HepG2 (cell line): ENCODE results near the gene GCNT2. TPM values are rescaled to one million over a fixed set of nuclear protein-coding genes. Genes with fewer than 3 reads are reported as not detected.

Experiments used
- ATAC-seq: fragments of 200-7000 bp; cut with Tn5 transposase; 3 replicates; pipeline ENCODE4 v1.9.1; 2020; ENCODE audit warnings: mild to moderate bottlenecking, moderate library complexity
- BruUV-seq: library from RNA; stranded (reverse); fragments of 400-500 nt; replicated peaks from 2 replicates; lab custom pipeline; 2021; lab: Mats Ljungman, UMichigan
- CTCF ChIA-PET: fragments of 300-600 bp; formaldehyde crosslinking; extraction: SDS; loops from one replicate; lab custom pipeline; 2021; ENCODE audit warnings: low total read pairs, inconsistent platforms, low intra/inter-chr PET ratio; lab: Yijun Ruan, JAX
- POLR2A ChIA-PET: fragments of 350-600 bp; sonication (Branson Sonifier 250); formaldehyde crosslinking; loops from one replicate; lab custom pipeline; 2020; ENCODE audit warnings: antibody characterized with exemption, inconsistent platforms; lab: Yijun Ruan, JAX
- DNase-seq: peaks from one replicate; pipeline ENCODE4 v3.0.0-alpha.2; 2015; ENCODE audit warnings: low spot score
- FAIRE-seq: peaks from 3 replicates; lab custom pipeline; 2011; peaks lifted over from hg19 to GRCh38; lab: Jason Lieb, UNC
- H2AFZ ChIP-seq: one replicate; pipeline ENCODE4 v1.6.1; 2011; ENCODE audit warnings: low read length, inconsistent platforms
- H3K27ac ChIP-seq: fragments of 300-600 bp; 3 replicates; pipeline ENCODE4 v1.8.0; 2011; ENCODE audit warnings: mixed run types, mild to moderate bottlenecking, mixed read lengths, low read length, inconsistent platforms; ENCODE audit not compliant: insufficient read depth; ENCODE audit errors: extremely low read length
- H3K27me3 ChIP-seq, 2 experiments: fragments of 200-600 bp in 1 of 2; 2 replicates in 1 of 2; 3 replicates in 1 of 2; pipeline versions ENCODE4 v1.6.0 to v1.8.0; 2011; ENCODE audit warnings: low read length in 2 of 2, mild to moderate bottlenecking in 2 of 2, moderate library complexity in 2 of 2, inconsistent platforms in 1 of 2; ENCODE audit not compliant: insufficient read depth in 2 of 2, control insufficient read depth in 1 of 2
- H3K36me3 ChIP-seq, 2 experiments: fragments of 200-600 bp in 1 of 2; replicated peaks in 1 of 2; 2 replicates in 1 of 2; 3 replicates in 1 of 2; pipeline versions ENCODE4 v1.5.1 to v1.8.0; 2011; ENCODE audit warnings: low read length in 2 of 2, inconsistent platforms in 1 of 2; ENCODE audit not compliant: insufficient read depth in 2 of 2, control insufficient read depth in 1 of 2
- H3K4me1 ChIP-seq: 2 replicates; pipeline ENCODE4 v1.5.1; 2012; ENCODE audit warnings: low read length, inconsistent platforms; ENCODE audit not compliant: insufficient read depth
- H3K4me2 ChIP-seq: 2 replicates; pipeline ENCODE4 v1.6.0; 2011; ENCODE audit warnings: low read depth, low read length, inconsistent platforms
- H3K4me3 ChIP-seq, 3 experiments: fragments of 200-600 bp in 1 of 3; sonication (generic), shearing (Covaris generic) in 1 of 3; replicated peaks in 1 of 3; 2 replicates each; pipeline ENCODE4 v1.5.1; 2011 to 2016; ENCODE audit warnings: low read length in 3 of 3, inconsistent platforms in 2 of 3, low read depth in 2 of 3, mild to moderate bottlenecking in 2 of 3, control low read depth in 1 of 3, mixed read lengths in 1 of 3; ENCODE audit not compliant: insufficient read depth in 1 of 3
- H3K79me2 ChIP-seq: one replicate; pipeline ENCODE4 v1.6.1; 2011; ENCODE audit warnings: low read length, inconsistent platforms; ENCODE audit not compliant: insufficient read depth
- H3K9ac ChIP-seq: 2 replicates; pipeline ENCODE4 v1.6.0; 2011; ENCODE audit warnings: mild to moderate bottlenecking, low read depth, low read length, inconsistent platforms; ENCODE audit not compliant: insufficient read depth
- H3K9me3 ChIP-seq: 2 replicates; pipeline ENCODE4 v1.5.1; 2012; ENCODE audit warnings: mild to moderate bottlenecking, low read length
- H4K20me1 ChIP-seq: 2 replicates; pipeline ENCODE4 v1.6.0; 2011; ENCODE audit warnings: inconsistent platforms, mild to moderate bottlenecking, low read length, moderate library complexity; ENCODE audit not compliant: insufficient read depth
- AFF4 ChIP-seq: sonication (generic); formaldehyde crosslinking; IDR thresholded peaks from 2 replicates; pipeline ENCODE4 v1.4.0; 2020; ENCODE audit warnings: missing genetic modification reagents
- ARID5B ChIP-seq: IDR thresholded peaks from 2 replicates; pipeline ENCODE4 v1.4.0; 2020; ENCODE audit warnings: mild to moderate bottlenecking, missing genetic modification reagents
- FOXJ3 ChIP-seq: sonication (generic); formaldehyde crosslinking; IDR thresholded peaks from 2 replicates; pipeline ENCODE4 v1.4.0; 2020; ENCODE audit warnings: missing genetic modification reagents, mild to moderate bottlenecking, borderline replicate concordance
- JDP2 ChIP-seq: sonication (generic); formaldehyde crosslinking; IDR thresholded peaks from 2 replicates; pipeline ENCODE4 v1.8.1; 2022; ENCODE audit warnings: missing genetic modification reagents, borderline replicate concordance
- ZNF343 ChIP-seq: sonication (generic); formaldehyde crosslinking; IDR thresholded peaks from 2 replicates; pipeline ENCODE4 v1.4.0; 2020; ENCODE audit warnings: mild to moderate bottlenecking, missing genetic modification reagents
- ZNF567 ChIP-seq: sonication (generic); formaldehyde crosslinking; IDR thresholded peaks from 2 replicates; pipeline ENCODE4 v1.8.1; 2023; ENCODE audit warnings: mild to moderate bottlenecking, missing genetic modification reagents, borderline replicate concordance
- WGBS: methylation state at CpG from one replicate; pipeline ENCODE4 v1.1.6; 2017; ENCODE audit warnings: low lambda C conversion rate; 5-methylcytosine and 5-hydroxymethylcytosine counted together
- in situ Hi-C: cut with HindIII; loops from 2 replicates; pipeline ENCODE4 v1.10.0; 2017; ENCODE audit warnings: low pct_unique_long_range_greater_than_20kb; ENCODE audit not compliant: extremely low pct_ligation_motif_present
- intact Hi-C: fragments of 100-400 bp; cut with micrococcal nuclease; formaldehyde crosslinking; loops from one replicate; pipeline ENCODE4 v1.10.0; 2022; ENCODE audit not compliant: unreplicated experiment
- polyA plus RNA-seq, 8 experiments: library from polyadenylated mRNA; depleted of rRNA in 3 of 8; stranded (reverse) in 7 of 8; unstranded in 1 of 8; fragments of >200 nt; fragmentation: Illumina TruSeq in 4 of 8; extraction: Trizol in 4 of 8; gene quantifications; 2 replicates each; pipeline versions ENCODE4 v1.2.1 to v1.2.3, GENCODE V29; 2011 to 2016; ENCODE audit warnings: low read depth in 4 of 8, missing spikeins in 1 of 8, mixed read lengths in 1 of 8; ENCODE audit not compliant: insufficient read depth in 1 of 8
- total RNA-seq, 5 experiments: library from RNA; depleted of rRNA; stranded (reverse); fragments of >200 nt; fragmentation: Illumina TruSeq; extraction: Trizol; gene quantifications; 2 replicates each; pipeline ENCODE4 v1.2.3, GENCODE V29; 2016; ENCODE audit warnings: low read depth in 1 of 5

GCNT2 gene
- total and polyA plus RNA-seq, 2 of the 13 experiments (the other 11 are each of a cell fraction or from before 2014, with no cell fraction given): 11.8 to 31.9 TPM

DNA sequence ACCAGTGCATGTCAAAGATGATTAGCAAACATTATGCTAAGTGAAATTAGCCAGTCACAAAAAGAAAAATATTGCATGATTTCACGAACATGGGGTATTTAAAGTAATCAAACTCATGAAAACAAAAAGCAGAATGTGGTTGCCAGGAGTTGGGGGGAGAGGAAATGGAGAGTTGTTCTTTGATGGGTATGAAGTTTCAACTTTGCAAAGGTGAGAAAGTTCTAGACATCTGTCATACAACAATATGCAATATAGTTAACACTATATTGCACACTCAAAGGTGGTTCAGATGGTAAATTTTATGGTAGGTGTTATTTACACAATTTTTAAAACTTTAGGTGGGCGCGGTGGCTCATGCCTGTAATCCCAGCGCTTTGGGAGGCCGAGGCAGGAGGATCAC lies 13.4 kb upstream of the GCNT2 start:
- BruUV-seq: no TSS peak
- CTCF ChIA-PET: no interaction called here
- TF ChIP-seq JDP2 (CRISPR knock-in tag): no peak
- TF ChIP-seq FOXJ3 (CRISPR knock-in tag): no peak
- no peak for TF ChIP-seq ZNF567 (CRISPR knock-in tag)
- Histone ChIP-seq H3K79me2 (no peaks in the 10 kb centered on the region), H3K9me3 (no peaks in the 10 kb centered on the region), H3K9ac (no peak overlapping the region), H2AFZ (no peak overlapping the region), H3K27me3 (peaks cover 0 to 17% of the 10 kb centered on the region in 2 experiments; a peak in 2 of 5 replicates), H4K20me1 (no peaks in the 10 kb centered on the region), H3K4me3 (no peak overlapping the region), H3K4me1 (peaks cover 36% of the 10 kb centered on the region), H3K4me2 (no peak overlapping the region), H3K36me3 (no peaks in the 10 kb centered on the region), H3K27ac (no peak overlapping the region)
- POLR2A ChIA-PET: interaction anchor here (1.2 kb wide), 1 partner anchor 187 kb away, joined by 3 read pairs; the partner anchor contains the start of genes C6orf52 and PAK1IP1
- WGBS: 56% methylated on average over 5 of the region's 5 CpGs
- intact Hi-C loops: loop anchor here (5.0 kb wide), 1 partner anchor 240 kb away; the partner anchor contains the start of gene TMEM14B
- ATAC-seq (no peak), FAIRE-seq (no peak), DNase-seq (no peak)
- in situ Hi-C loops: no loop called here

DNA sequence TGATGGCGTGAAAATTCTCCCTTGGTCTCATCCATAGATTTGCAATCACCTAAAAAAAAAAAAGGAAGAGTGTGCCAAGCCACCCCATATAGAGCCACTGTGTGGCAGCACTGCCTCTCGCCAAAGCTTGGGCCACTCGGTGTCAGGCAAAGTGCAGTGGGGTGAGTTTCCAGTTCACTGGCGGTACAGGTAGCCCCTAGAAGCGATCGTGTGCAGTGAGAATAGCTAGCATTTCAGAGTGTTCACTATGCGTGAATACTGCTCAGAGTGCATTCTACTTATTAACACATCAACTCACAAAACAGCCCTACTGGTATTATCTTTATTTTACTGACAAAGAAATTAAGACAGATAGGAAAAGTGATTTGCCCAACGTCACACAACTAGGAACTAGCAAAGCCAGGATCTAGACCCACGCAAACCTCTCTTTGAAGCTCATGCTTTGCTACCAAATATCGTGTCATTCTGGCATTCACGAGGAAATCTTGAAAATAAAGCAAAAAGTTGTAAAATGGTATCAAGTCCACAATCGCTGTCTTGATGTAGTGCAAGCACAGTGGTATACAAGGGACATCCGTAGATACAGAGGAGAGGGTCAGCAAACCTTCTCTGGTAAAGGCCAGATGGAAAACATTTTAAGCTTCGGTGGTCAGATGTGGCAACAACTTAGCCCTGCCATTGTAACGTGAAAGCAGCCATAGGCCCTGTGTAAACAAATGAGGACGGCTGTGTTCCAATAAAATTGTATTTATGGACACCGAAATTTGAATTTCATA lies 10.4 kb upstream of the GCNT2 start:
- peak overlapping the region; percentile 27 for H3K9ac ChIP-seq
- DNase-seq (peak; percentile 76), FAIRE-seq (peak; percentile 93), ATAC-seq (peak; percentile 95)
- H2AFZ ChIP-seq: no peak overlapping the region
- no TSS peak for BruUV-seq
- no peaks in the 10 kb centered on the region for H4K20me1 ChIP-seq
- 15% methylated on average over 17 of the region's 17 CpGs for WGBS
- CTCF ChIA-PET: interaction anchor here (3.6 kb wide), 1 partner anchor 291 kb away, joined by 25 read pairs; no protein-coding TSS in a partner anchor
- peak overlapping the region; percentile 29 to 58 (median 35); a peak in 5 of 6 replicates for H3K4me3 ChIP-seq
- no peak overlapping the region for H3K27ac ChIP-seq
- H3K36me3 ChIP-seq: no peaks in the 10 kb centered on the region
- peaks cover 26% of the 10 kb centered on the region for H3K4me1 ChIP-seq
- H3K79me2 ChIP-seq: no peaks in the 10 kb centered on the region
- H3K9me3 ChIP-seq: no peaks in the 10 kb centered on the region
- H3K4me2 ChIP-seq: peak overlapping the region; percentile 70
- POLR2A ChIA-PET: interaction anchor here (1.3 to 2.6 kb wide), 4 partner anchors 11 to 210 kb away, joined by 5 to 32 read pairs (median 10); partner anchors contain the start of genes C6orf52, GCNT2, PAK1IP1 and TMEM14C
- intact Hi-C loops (loop anchor here (1.0 to 2.0 kb wide), 6 partner anchors 10 to 291 kb away; partner anchors contain the start of genes C6orf52, PAK1IP1 and TMEM14C), in situ Hi-C loops (loop anchor here (5.0 kb wide), 1 partner anchor 187 kb away; no protein-coding TSS in a partner anchor)
- H3K27me3 ChIP-seq: peaks cover 0 to 4% of the 10 kb centered on the region in 2 experiments; a peak in 1 of 5 replicates
- TF ChIP-seq AFF4 (no peak), ZNF343 (no peak), ARID5B (CRISPR knock-in tag) (peak; percentile 64)
